Measurements from ENCODE around the gene TMEM88. TPM values are rescaled to one million over a fixed set of nuclear protein-coding genes. Genes with fewer than 3 reads are reported as not detected.

Gene TMEM88
- total and polyA plus RNA-seq, 2 donors (not counting 3 experiments of a cell fraction or from before 2014, with no cell fraction given), result 53.4 to 165 TPM

DNA sequence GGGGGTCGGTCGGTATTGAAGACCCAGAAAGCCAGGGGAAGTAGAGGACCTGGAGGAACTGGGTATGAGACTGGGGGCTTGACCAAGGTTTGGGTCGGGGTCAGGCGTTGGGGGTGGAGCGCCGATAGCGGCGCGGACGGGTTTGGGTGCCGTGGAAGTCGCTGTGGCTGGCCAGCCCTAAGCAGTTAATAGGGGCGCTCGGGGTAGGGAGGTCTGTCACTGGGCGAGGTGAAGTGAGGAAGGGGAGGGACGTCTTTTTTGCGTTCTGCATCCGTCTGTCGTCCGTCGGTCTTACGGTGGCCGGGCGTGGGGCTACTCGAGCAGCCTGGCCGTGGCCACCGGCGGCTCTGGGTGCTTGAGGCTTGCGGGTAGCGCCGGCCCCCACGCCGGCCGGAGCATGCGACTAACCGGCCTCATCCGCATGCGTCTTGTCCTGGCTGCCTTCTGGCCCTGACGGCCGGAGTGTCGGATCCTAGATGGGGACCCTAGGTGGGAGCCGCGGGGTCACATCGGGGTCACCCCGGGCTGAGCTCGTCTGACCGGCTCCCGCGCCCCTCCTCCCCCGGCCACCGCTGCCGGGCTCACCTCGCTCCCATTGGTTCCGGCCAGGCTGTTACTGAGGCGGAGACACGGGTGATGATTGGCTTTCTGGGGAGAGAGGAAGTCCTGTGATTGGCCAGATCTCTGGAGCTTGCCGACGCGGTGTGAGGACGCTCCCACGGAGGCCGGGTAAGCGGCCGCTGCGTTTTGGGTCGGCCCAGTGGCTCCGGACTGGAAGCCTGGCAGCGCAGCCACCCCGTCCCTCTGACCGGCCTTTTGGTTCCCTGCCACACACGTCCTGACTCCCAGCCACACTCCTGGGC is 10.3 kb upstream of the TMEM88 start:
- Histone ChIP-seq H3K4me3 (replicated peaks in 1 of 3; ENCODE audit: insufficient read depth in 1 of 3, low read depth in 1 of 3, low read length in 3 of 3) (peak overlapping the region; percentile 45 to 71 (median 60)), H3K4me1 (ENCODE audit: control insufficient read depth, extremely low read depth, insufficient read depth, low read length) (peaks cover 14% of the 10 kb centered on the region), H3K9me1 (replicated peaks; ENCODE audit: control insufficient read depth, extremely low read depth, insufficient read depth, low read length) (no peaks in the 10 kb centered on the region), H3K79me2 (ENCODE audit: control insufficient read depth, insufficient read depth, low read length) (peaks cover 10% of the 10 kb centered on the region), H3K27ac (ENCODE audit: insufficient read depth, low read depth, low read length) (peak overlapping the region; percentile 99), H3K9ac (replicated peaks; ENCODE audit: extremely low read depth, insufficient read depth, low read length) (peak overlapping the region; percentile 99), H3K4me2 (ENCODE audit: insufficient read depth, low read length) (peak overlapping the region; percentile 80), H2AFZ (ENCODE audit: low read depth, low read length) (no peak overlapping the region), H3K9me3 (replicated peaks; ENCODE audit: control insufficient read depth, insufficient read depth, low read length) (no peaks in the 10 kb centered on the region), H3K36me3 (ENCODE audit: control insufficient read depth in 2 of 2, extremely low read depth in 1 of 2, insufficient read depth in 2 of 2, low read length in 2 of 2) (peaks cover 3 to 22% of the 10 kb centered on the region in 2 experiments), H4K20me1 (replicated peaks; ENCODE audit: control insufficient read depth, extremely low read depth, insufficient read depth, low read length) (no peaks in the 10 kb centered on the region), H3K27me3 (ENCODE audit: control insufficient read depth in 2 of 2, insufficient read depth in 2 of 2, low read length in 2 of 2) (no peaks in the 10 kb centered on the region)
- ChIA-PET CTCF (interaction anchor here (0.9 to 2.4 kb wide), 9 partner anchors 9 to 256 kb away, joined by 3 to 32 read pairs (median 4); partner anchors contain the start of genes KDM6B and NAA38), POLR2A (interaction anchor here (1.2 to 1.5 kb wide), 3 partner anchors 9 to 13 kb away, joined by 4 to 8 read pairs (median 6); partner anchors contain the start of genes CYB5D1 and NAA38)
- dilution Hi-C loops (cut with MboI; ENCODE audit: extremely low pct_ligation_motif_present, low sequenced_read_pairs), result no loop called here
- no peak for TF ChIP-seq EZH2 (IDR thresholded peaks at IDR 0.05; ENCODE audit: borderline replicate concordance, low read depth, low read length, severe bottlenecking)
- no peak for TF ChIP-seq GATA2 (IDR thresholded peaks at IDR 0.05; ENCODE audit: insufficient read depth, insufficient read length, low read depth, low read length)
- no peak for TF ChIP-seq MYC (IDR thresholded peaks at IDR 0.05; ENCODE audit: low read depth, low read length)
- no peak for TF ChIP-seq FOS (IDR thresholded peaks at IDR 0.05; ENCODE audit: borderline replicate concordance, insufficient read depth, low read length)
- TF ChIP-seq POLR2A (IDR thresholded peaks at IDR 0.05; ENCODE audit: low read depth, low read length), result peak; percentile 52
- no peak for TF ChIP-seq JUN (IDR thresholded peaks at IDR 0.05; ENCODE audit: borderline replicate concordance, insufficient read depth, insufficient read length, low read depth)
- no peak for TF ChIP-seq MAX (IDR thresholded peaks at IDR 0.05; ENCODE audit: insufficient read depth, insufficient read length)
- TF ChIP-seq CTCF (IDR thresholded peaks at IDR 0.05; ENCODE audit: extremely low read depth in 1 of 2, insufficient read depth in 1 of 2, low read depth in 1 of 2, low read length in 2 of 2), result no peak
- peak; percentile 39 for TF ChIP-seq POLR2AphosphoS5 (IDR thresholded peaks at IDR 0.05; ENCODE audit: insufficient read depth, low read depth, low read length)
- DNase-seq (ENCODE audit: low read depth, low spot score) (peak; percentile 92), FAIRE-seq (peak; percentile 99)
- intact Hi-C loops (cut with micrococcal nuclease), result loop anchor here (1.0 to 10.0 kb wide), 5 partner anchors 9 to 278 kb away; partner anchors contain the start of genes FXR2, HES7, NAA38 and TP53
- BruUV-seq (replicated peaks), result TSS peak; percentile 1

Measured in endothelial cell of umbilical vein (primary cell).